ENCODE data around the gene KRTAP27-1.

Gene KRTAP27-1

DNA sequence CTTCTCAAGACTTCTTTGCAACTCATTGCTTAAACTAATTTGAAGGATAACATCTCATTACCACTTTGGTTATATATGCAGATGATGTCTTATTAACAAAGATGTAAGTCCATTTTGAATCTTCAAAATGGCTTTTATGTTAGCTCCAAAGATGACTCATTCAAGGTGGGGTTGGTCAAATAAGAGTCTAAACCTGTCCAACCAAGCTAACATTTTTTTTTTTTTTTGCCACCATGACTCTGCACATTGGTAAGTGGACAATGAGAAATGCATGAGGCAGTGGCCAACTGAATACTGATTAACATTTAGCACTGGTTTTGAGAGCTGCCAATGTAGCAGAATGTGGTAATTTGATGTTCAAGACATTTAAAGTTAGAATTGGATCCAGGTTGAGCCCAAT, 278 bp upstream of the KRTAP27-1 start:
- H3K4me1 ChIP-seq (ENCODE audit: control insufficient read depth in 1 of 2, insufficient read depth in 2 of 2, low read length in 2 of 2), result no peaks in the 10 kb centered on the region
- no peaks in the 10 kb centered on the region for H3K9me3 ChIP-seq (ENCODE audit: control insufficient read depth in 1 of 2, low read length in 2 of 2)
- no peaks in the 10 kb centered on the region for H3K36me3 ChIP-seq (ENCODE audit: control insufficient read depth in 1 of 2, insufficient read depth in 2 of 2, low read length in 2 of 2)
- H3K4me3 ChIP-seq (ENCODE audit: low read depth in 1 of 2, low read length in 2 of 2), result no peak overlapping the region
- H3K27me3 ChIP-seq (ENCODE audit: low read depth, low read length), result no peaks in the 10 kb centered on the region
- no peak overlapping the region for H3K27ac ChIP-seq (ENCODE audit: low read length)

DNA sequence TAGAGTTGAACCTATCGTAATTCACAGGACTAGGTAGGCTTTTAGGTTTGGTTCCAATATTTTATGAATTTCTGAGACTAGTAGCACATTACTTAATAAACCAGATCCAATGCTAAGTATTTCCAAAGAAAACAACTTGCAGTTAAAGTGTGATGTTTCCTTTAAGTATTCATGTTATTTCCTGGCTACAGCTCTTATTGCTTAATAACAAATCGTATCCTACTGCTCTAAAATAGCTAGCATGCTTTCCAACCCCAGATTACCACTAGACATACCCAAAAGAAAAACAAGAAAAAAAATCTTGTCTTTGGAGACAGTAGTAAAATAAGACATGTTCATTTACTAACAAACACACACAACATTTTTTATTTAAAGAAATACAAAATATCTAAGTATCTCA, 898 bp downstream of the KRTAP27-1 start:
- H3K27me3 ChIP-seq (ENCODE audit: low read depth, low read length), result no peaks in the 10 kb centered on the region
- no peaks in the 10 kb centered on the region for H3K36me3 ChIP-seq (ENCODE audit: control insufficient read depth in 1 of 2, insufficient read depth in 2 of 2, low read length in 2 of 2)
- no peak overlapping the region for H3K4me3 ChIP-seq (ENCODE audit: low read depth in 1 of 2, low read length in 2 of 2)
- H3K27ac ChIP-seq (ENCODE audit: low read length), result no peak overlapping the region
- H3K4me1 ChIP-seq (ENCODE audit: control insufficient read depth in 1 of 2, insufficient read depth in 2 of 2, low read length in 2 of 2), result no peaks in the 10 kb centered on the region
- no peaks in the 10 kb centered on the region for H3K9me3 ChIP-seq (ENCODE audit: control insufficient read depth in 1 of 2, low read length in 2 of 2)

DNA sequence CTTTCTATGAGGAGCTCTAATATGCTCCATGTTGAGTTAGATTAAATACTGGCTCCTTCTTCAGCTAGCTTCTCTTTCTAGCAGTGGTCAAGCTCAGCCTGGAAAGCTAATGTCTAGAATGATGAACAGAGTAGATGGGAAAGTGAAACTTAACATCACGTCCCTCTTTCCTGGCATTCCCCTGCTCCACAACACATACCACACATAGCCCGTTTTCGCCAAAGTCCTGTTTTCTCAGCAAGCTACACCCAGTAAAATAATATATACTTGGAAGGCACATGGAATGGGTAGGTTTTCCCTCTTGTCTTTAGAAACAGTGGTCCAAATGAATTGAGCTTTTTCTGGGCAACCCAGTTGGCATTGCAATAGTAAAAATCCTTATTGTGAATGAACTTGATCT, 3.8 kb downstream of the KRTAP27-1 start:
- no peaks in the 10 kb centered on the region for H3K9me3 ChIP-seq (ENCODE audit: control insufficient read depth in 1 of 2, low read length in 2 of 2)
- no peaks in the 10 kb centered on the region for H3K36me3 ChIP-seq (ENCODE audit: control insufficient read depth in 1 of 2, insufficient read depth in 2 of 2, low read length in 2 of 2)
- H3K27ac ChIP-seq (ENCODE audit: low read length), result no peak overlapping the region
- H3K4me1 ChIP-seq (ENCODE audit: control insufficient read depth in 1 of 2, insufficient read depth in 2 of 2, low read length in 2 of 2), result no peaks in the 10 kb centered on the region
- no peaks in the 10 kb centered on the region for H3K27me3 ChIP-seq (ENCODE audit: low read depth, low read length)
- H3K4me3 ChIP-seq (ENCODE audit: low read depth in 1 of 2, low read length in 2 of 2), result no peak overlapping the region

DNA sequence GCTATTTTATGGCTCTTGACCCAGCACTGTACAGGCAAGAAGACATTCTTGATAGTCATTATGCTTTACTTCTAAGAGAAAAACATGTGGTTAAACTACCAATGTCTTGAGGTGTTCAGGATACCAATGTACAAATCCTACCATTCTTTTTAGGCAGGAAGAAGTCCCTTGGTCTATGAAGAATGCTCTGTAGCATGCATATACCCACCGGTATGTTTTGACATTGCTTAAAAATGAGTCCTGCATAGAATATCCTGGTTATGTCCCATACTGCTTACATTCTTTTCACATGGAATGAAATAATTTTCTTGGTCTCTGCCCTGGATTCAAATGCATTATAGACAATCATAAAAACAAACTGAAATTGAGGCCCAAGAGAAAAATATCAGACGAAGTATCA, 4.8 kb downstream of the KRTAP27-1 start:
- no peak overlapping the region for H3K27ac ChIP-seq (ENCODE audit: low read length)
- no peak overlapping the region for H3K4me3 ChIP-seq (ENCODE audit: low read depth in 1 of 2, low read length in 2 of 2)
- H3K9me3 ChIP-seq (ENCODE audit: control insufficient read depth in 1 of 2, low read length in 2 of 2), result no peaks in the 10 kb centered on the region
- H3K36me3 ChIP-seq (ENCODE audit: control insufficient read depth in 1 of 2, insufficient read depth in 2 of 2, low read length in 2 of 2), result no peaks in the 10 kb centered on the region
- H3K4me1 ChIP-seq (ENCODE audit: control insufficient read depth in 1 of 2, insufficient read depth in 2 of 2, low read length in 2 of 2), result no peaks in the 10 kb centered on the region
- no peaks in the 10 kb centered on the region for H3K27me3 ChIP-seq (ENCODE audit: low read depth, low read length)

DNA sequence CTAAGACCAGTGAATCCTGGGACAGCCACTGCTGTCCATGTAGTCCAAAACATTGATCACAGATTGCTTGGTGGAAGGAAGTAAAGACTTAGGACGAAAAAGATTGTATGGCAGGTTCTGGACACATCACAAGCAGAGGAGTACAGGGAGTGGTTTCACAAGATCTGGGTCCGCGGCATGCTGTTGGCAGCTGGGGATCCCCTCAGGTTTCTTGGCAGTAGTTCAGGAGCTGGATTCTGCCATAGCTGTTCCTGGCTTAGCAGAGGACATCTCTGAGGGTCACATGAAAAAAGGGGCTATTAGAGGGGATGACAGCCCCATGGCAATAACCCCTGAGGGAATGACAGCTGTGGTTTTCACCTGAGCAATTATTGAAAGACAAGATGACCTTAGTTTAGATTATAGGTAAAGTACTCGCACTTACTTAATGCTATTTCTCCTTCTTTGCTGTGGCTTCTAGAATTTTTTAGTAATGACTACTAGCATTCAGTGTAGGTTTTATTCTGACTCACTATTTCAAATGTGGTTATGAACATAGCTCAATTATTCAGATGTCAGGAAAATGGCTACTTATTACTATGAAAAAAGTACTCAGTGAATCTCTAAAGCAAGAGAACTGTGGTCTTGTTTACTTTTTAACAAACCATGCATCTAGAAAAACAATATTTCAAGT, 8.2 kb downstream of the KRTAP27-1 start:
- Histone ChIP-seq H3K9me3 (ENCODE audit: control insufficient read depth in 1 of 2, low read length in 2 of 2) (peaks cover 0 to 8% of the 10 kb centered on the region in 2 donors), H3K36me3 (ENCODE audit: control insufficient read depth in 1 of 2, insufficient read depth in 2 of 2, low read length in 2 of 2) (no peaks in the 10 kb centered on the region), H3K27me3 (ENCODE audit: low read depth, low read length) (no peaks in the 10 kb centered on the region), H3K27ac (ENCODE audit: low read length) (no peak overlapping the region), H3K4me1 (ENCODE audit: control insufficient read depth in 1 of 2, insufficient read depth in 2 of 2, low read length in 2 of 2) (no peaks in the 10 kb centered on the region), H3K4me3 (ENCODE audit: low read depth in 1 of 2, low read length in 2 of 2) (no peak overlapping the region)

DNA sequence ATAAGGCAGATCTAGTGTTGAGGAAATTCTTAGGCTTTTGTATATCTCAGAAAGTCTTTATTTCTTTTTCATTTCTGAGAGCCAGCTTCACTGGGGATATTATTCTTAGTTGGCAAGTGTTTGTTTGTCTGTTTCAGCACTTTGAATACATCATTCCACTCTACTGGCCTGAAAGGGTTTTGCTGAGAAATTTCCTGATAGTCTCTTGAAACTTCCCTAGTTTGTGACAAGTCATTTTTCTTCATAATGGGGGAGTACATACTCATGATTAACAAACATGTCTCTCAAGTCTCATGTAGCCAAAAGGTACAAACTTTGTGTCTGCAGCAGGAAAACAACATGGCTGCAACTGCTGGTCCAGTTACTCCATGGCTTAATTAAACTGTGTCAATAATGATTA, 11.1 kb downstream of the KRTAP27-1 start:
- H3K27ac ChIP-seq (ENCODE audit: low read length), result no peak overlapping the region
- H3K36me3 ChIP-seq (ENCODE audit: control insufficient read depth in 1 of 2, insufficient read depth in 2 of 2, low read length in 2 of 2), result no peaks in the 10 kb centered on the region
- H3K27me3 ChIP-seq (ENCODE audit: low read depth, low read length), result no peaks in the 10 kb centered on the region
- peaks cover 0 to 8% of the 10 kb centered on the region in 2 donors for H3K9me3 ChIP-seq (ENCODE audit: control insufficient read depth in 1 of 2, low read length in 2 of 2)
- no peak overlapping the region for H3K4me3 ChIP-seq (ENCODE audit: low read depth in 1 of 2, low read length in 2 of 2)
- H3K4me1 ChIP-seq (ENCODE audit: control insufficient read depth in 1 of 2, insufficient read depth in 2 of 2, low read length in 2 of 2), result no peaks in the 10 kb centered on the region

DNA sequence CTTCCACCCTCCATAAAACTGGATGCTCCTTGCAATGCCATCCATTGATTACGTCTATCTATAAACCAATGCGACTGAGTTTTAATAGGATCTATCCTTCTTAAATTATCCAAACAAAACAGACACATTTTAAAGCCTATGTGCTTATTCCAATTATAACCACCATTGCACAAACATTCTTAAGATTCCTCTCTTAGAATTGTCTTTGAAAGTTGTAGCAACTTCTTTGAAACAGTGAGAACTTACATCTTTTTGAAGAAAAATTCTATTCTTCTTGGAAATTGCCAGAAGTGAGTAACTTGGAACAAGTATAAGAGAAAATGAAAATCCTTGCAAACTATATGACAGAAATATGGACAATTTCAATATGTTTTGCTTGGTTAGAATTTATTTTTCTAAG, 17.3 kb downstream of the KRTAP27-1 start, which contains the start of gene KRTAP26-1:
KRTAP26-1 (minus strand) TSS at position 101 of the 400 bp plus-strand sequence. CDS start 280 bp downstream, outside the sequence.
- Histone ChIP-seq H3K4me3 (ENCODE audit: low read depth in 1 of 2, low read length in 2 of 2) (no peak within 1 kb of the TSS), H3K27ac (ENCODE audit: low read length) (no peak within 1 kb of the TSS), H3K36me3 (ENCODE audit: control insufficient read depth in 1 of 2, insufficient read depth in 2 of 2, low read length in 2 of 2) (no peaks in the 10 kb centered on the region), H3K9me3 (ENCODE audit: control insufficient read depth in 1 of 2, low read length in 2 of 2) (no peaks in the 10 kb centered on the region), H3K4me1 (ENCODE audit: control insufficient read depth in 1 of 2, insufficient read depth in 2 of 2, low read length in 2 of 2) (no peaks in the 10 kb centered on the region), H3K27me3 (ENCODE audit: low read depth, low read length) (no peaks in the 10 kb centered on the region)

DNA sequence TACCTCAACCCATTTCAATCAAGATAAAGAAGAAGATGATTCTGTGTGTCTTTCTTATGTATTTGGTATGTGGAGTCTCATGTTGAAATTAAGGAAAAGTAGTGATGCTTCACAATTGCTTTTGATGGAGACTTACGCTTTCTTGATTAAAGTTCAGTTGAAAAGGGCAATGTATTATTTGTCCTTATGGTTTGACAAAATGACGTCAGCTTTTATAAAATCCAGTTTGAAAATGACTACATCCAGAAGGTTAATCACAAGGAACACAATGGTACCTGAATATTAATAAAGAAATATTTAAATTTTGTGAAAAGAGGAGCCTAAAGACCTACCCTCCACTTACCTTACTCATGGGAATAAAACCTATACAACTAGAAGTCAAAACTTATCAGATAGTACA, 21.8 kb downstream of the KRTAP27-1 start:
- Histone ChIP-seq H3K9me3 (ENCODE audit: control insufficient read depth in 1 of 2, low read length in 2 of 2) (no peaks in the 10 kb centered on the region), H3K27ac (ENCODE audit: low read length) (no peak overlapping the region), H3K27me3 (ENCODE audit: low read depth, low read length) (no peaks in the 10 kb centered on the region), H3K4me3 (ENCODE audit: low read depth in 1 of 2, low read length in 2 of 2) (no peak overlapping the region), H3K36me3 (ENCODE audit: control insufficient read depth in 1 of 2, insufficient read depth in 2 of 2, low read length in 2 of 2) (no peaks in the 10 kb centered on the region), H3K4me1 (ENCODE audit: control insufficient read depth in 1 of 2, insufficient read depth in 2 of 2, low read length in 2 of 2) (no peaks in the 10 kb centered on the region)

DNA sequence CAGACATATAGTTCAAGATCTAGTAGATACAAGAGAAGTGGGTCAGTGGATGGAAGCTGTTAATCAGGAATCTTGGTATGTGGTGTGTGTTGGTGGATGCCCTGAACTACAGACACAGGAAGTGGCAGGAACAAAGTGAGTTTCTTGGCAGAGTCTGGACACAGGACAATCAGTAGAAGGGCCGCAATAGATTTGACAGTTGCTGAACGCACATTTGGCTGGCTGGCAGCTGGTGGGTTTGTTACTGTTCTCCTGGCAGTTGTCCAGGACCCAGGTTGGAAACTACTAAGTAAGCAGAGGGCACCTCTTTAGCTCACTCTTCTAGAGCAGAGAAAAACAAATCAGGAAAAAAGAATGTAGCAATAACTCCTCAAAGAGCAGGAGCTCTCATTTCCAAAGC, 30.6 kb downstream of the KRTAP27-1 start:
- H3K9me3 ChIP-seq (ENCODE audit: control insufficient read depth in 1 of 2, low read length in 2 of 2), result peaks cover 0 to 2% of the 10 kb centered on the region in 2 donors
- no peaks in the 10 kb centered on the region for H3K27me3 ChIP-seq (ENCODE audit: low read depth, low read length)
- no peaks in the 10 kb centered on the region for H3K4me1 ChIP-seq (ENCODE audit: control insufficient read depth in 1 of 2, insufficient read depth in 2 of 2, low read length in 2 of 2)
- H3K36me3 ChIP-seq (ENCODE audit: control insufficient read depth in 1 of 2, insufficient read depth in 2 of 2, low read length in 2 of 2), result no peaks in the 10 kb centered on the region
- H3K4me3 ChIP-seq (ENCODE audit: low read depth in 1 of 2, low read length in 2 of 2), result no peak overlapping the region
- no peak overlapping the region for H3K27ac ChIP-seq (ENCODE audit: low read length)

DNA sequence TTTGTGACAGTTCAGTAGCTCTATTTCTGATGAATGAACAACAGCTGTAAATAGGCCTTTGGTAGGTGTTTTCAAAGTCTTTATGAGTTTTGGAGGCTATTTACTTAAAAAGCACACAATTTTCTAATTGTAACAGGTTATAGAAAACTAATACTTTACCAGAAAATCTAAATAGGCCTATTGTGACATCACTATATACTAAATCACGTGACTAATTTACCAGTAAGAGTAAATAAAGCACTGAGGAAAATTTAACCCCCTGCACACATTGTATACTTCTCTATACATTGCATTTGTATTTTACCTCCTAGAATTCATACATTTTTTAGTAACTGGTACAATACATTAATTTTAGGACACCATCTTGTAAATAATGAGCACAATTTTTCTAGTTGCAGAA, 32.4 kb downstream of the KRTAP27-1 start:
- no peaks in the 10 kb centered on the region for H3K36me3 ChIP-seq (ENCODE audit: control insufficient read depth in 1 of 2, insufficient read depth in 2 of 2, low read length in 2 of 2)
- no peaks in the 10 kb centered on the region for H3K27me3 ChIP-seq (ENCODE audit: low read depth, low read length)
- H3K9me3 ChIP-seq (ENCODE audit: control insufficient read depth in 1 of 2, low read length in 2 of 2), result peaks cover 0 to 4% of the 10 kb centered on the region in 2 donors
- H3K4me3 ChIP-seq (ENCODE audit: low read depth in 1 of 2, low read length in 2 of 2), result no peak overlapping the region
- H3K4me1 ChIP-seq (ENCODE audit: control insufficient read depth in 1 of 2, insufficient read depth in 2 of 2, low read length in 2 of 2), result no peaks in the 10 kb centered on the region
- no peak overlapping the region for H3K27ac ChIP-seq (ENCODE audit: low read length)

DNA sequence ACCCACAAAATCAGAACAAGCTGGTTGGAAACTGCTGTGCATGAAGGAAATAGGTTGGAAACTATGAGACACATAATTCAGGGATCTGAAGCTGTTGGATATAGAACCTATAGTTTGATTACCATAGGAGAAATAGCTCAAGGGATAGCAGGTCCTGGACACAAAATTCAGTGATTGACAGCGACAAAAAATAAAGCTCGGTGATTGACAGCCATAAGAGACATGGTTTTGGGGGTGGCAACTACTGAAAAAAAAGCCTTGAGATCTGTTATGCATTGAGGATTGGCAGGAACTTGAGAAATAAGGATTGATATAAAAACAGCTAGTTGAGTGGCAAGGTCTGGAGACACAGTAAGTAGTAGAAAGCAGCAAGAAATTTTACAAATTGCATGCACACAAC, 48.3 kb downstream of the KRTAP27-1 start, which contains the start of gene KRTAP25-1:
KRTAP25-1 (minus strand) TSS at position 300 of the 400 bp plus-strand sequence; CDS start at position 276, 24 bp downstream.
- no peaks in the 10 kb centered on the region for H3K4me1 ChIP-seq (ENCODE audit: control insufficient read depth in 1 of 2, insufficient read depth in 2 of 2, low read length in 2 of 2)
- H3K27me3 ChIP-seq (ENCODE audit: low read depth, low read length), result no peaks in the 10 kb centered on the region
- no peaks in the 10 kb centered on the region for H3K9me3 ChIP-seq (ENCODE audit: control insufficient read depth in 1 of 2, low read length in 2 of 2)
- no peaks in the 10 kb centered on the region for H3K36me3 ChIP-seq (ENCODE audit: control insufficient read depth in 1 of 2, insufficient read depth in 2 of 2, low read length in 2 of 2)
- H3K27ac ChIP-seq (ENCODE audit: low read length), result no peak within 1 kb of the TSS
- no peak within 1 kb of the TSS for H3K4me3 ChIP-seq (ENCODE audit: low read depth in 1 of 2, low read length in 2 of 2)
